MCF 10A (cell line): Measurements from ENCODE around the gene POLR3A. TPM values are rescaled to one million over a fixed set of nuclear protein-coding genes. Genes with fewer than 3 reads are reported as not detected.

Source experiments
- BruUV-seq: library from RNA; stranded (reverse); fragments of 400-500 nt; replicated peaks from 2 replicates; lab custom pipeline; 2021; lab: Mats Ljungman, UMichigan
- CTCF ChIA-PET: fragments of 300-600 bp; sonication (Branson Sonifier 250); formaldehyde crosslinking; extraction: SDS; loops from one replicate; lab custom pipeline; 2021; ENCODE audit warnings: antibody characterized with exemption, inconsistent platforms; lab: Yijun Ruan, JAX
- POLR2A ChIA-PET: fragments of 300-600, 350-650 bp; sonication (Branson Sonifier 250); formaldehyde crosslinking; extraction: SDS; loops from one replicate; lab custom pipeline; 2020; ENCODE audit warnings: antibody characterized with exemption, inconsistent platforms; lab: Yijun Ruan, JAX
- DNase-seq: peaks from one replicate; pipeline ENCODE4 v3.0.0-alpha.2; 2018; ENCODE audit not compliant: unreplicated experiment
- H3K27ac Mint-ChIP-seq: one replicate; pipeline ENCODE4 v1.8.0; 2022; ENCODE audit warnings: mild to moderate bottlenecking, low read depth, mixed read lengths; ENCODE audit not compliant: unreplicated experiment
- H3K27me3 Mint-ChIP-seq: one replicate; pipeline ENCODE4 v1.8.0; 2022; ENCODE audit warnings: mixed read lengths; ENCODE audit not compliant: insufficient read depth, unreplicated experiment
- H3K36me3 Mint-ChIP-seq: one replicate; pipeline ENCODE4 v1.8.0; 2022; ENCODE audit warnings: mild to moderate bottlenecking, moderate library complexity, mixed read lengths; ENCODE audit not compliant: insufficient read depth, unreplicated experiment
- H3K4me1 Mint-ChIP-seq: one replicate; pipeline ENCODE4 v1.8.0; 2022; ENCODE audit warnings: mixed read lengths; ENCODE audit not compliant: insufficient read depth, unreplicated experiment
- H3K4me3 Mint-ChIP-seq: one replicate; pipeline ENCODE4 v1.8.0; 2022; ENCODE audit warnings: mild to moderate bottlenecking, moderate library complexity, mixed read lengths; ENCODE audit not compliant: unreplicated experiment
- H3K9me3 Mint-ChIP-seq: one replicate; pipeline ENCODE4 v1.8.0; 2022; ENCODE audit warnings: mixed read lengths; ENCODE audit not compliant: unreplicated experiment
- intact Hi-C: fragments of 100-400 bp; cut with micrococcal nuclease; formaldehyde crosslinking; loops from 2 replicates; pipeline ENCODE4 v1.14.1; 2022
- total RNA-seq: library from RNA; stranded (reverse); gene quantifications from 2 replicates; pipeline ENCODE4 v1.2.3, GENCODE V29; 2022
- TF ChIP-seq, protein P1 (sequence below): fragments of 200-600 bp; IDR thresholded peaks from one replicate; pipeline ENCODE4 v1.8.0; 2022; ENCODE audit warnings: antibody characterized with exemption, mild to moderate bottlenecking; ENCODE audit not compliant: unreplicated experiment

POLR3A gene
- total RNA-seq, 1 experiment from 2014 or later = 19.1 TPM

DNA sequence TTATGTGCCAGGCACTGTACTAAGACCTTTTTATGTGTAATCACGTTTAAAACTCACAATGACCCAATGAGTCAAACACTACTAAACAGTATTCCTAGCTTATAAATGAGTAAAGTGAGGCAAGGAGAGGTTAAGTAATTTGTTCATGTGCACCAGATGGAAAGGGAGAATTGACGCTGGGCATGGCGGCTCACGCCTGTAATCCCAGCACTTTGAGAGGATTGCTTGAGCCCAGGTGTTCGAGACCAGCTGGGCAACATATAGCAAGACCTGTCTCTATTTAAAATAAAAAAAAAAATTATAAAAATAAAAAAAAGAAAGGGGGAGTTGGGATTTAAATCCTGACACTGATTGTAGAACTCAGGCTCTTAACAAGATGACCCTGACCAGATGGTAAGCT, 56.0 kb downstream of the POLR3A start:
- H3K36me3 Mint-ChIP-seq = peaks cover 33% of the 10 kb centered on the region
- CTCF ChIA-PET = interaction anchor here (0.6 to 2.1 kb wide), 11 partner anchors 9 to 194 kb away, joined by 3 to 13 read pairs (median 4); no protein-coding TSS in a partner anchor
- TF ChIP-seq, protein P1, sequence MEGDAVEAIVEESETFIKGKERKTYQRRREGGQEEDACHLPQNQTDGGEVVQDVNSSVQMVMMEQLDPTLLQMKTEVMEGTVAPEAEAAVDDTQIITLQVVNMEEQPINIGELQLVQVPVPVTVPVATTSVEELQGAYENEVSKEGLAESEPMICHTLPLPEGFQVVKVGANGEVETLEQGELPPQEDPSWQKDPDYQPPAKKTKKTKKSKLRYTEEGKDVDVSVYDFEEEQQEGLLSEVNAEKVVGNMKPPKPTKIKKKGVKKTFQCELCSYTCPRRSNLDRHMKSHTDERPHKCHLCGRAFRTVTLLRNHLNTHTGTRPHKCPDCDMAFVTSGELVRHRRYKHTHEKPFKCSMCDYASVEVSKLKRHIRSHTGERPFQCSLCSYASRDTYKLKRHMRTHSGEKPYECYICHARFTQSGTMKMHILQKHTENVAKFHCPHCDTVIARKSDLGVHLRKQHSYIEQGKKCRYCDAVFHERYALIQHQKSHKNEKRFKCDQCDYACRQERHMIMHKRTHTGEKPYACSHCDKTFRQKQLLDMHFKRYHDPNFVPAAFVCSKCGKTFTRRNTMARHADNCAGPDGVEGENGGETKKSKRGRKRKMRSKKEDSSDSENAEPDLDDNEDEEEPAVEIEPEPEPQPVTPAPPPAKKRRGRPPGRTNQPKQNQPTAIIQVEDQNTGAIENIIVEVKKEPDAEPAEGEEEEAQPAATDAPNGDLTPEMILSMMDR = no peak
- intact Hi-C loops = loop anchor here (5.0 kb wide), 1 partner anchor 46 kb away; the partner anchor contains the start of gene DLG5
- H3K27ac Mint-ChIP-seq = no peak overlapping the region
- H3K27me3 Mint-ChIP-seq = no peaks in the 10 kb centered on the region
- DNase-seq = no peak
- POLR2A ChIA-PET = interaction anchor here (0.6 to 3.8 kb wide), 12 partner anchors 24 to 224 kb away, joined by 3 to 15 read pairs (median 4); no protein-coding TSS in a partner anchor
- no TSS peak for BruUV-seq
- H3K4me3 Mint-ChIP-seq = no peak overlapping the region
- no peaks in the 10 kb centered on the region for H3K9me3 Mint-ChIP-seq
- H3K4me1 Mint-ChIP-seq = peaks cover 14% of the 10 kb centered on the region

DNA sequence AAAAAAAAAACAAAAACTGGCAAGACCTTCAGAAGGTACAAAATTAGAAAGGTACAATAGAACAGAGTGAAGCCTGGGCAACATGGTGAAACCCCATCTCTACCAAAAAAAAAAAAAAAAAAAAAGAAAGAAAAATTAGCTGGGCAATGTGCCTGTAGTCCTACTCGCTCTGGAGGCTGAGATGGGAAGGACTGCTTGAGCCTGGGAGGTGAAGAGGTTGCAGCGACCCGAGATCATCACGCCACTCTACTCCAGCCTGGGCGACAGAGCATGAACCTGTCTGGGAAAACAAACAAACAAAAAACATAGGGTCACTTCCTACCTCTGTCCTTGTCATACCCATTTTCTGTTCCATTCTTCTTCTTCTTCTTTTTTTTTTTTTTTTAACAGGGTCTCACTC, 57.2 kb downstream of the POLR3A start:
- Mint-ChIP-seq H3K9me3 (no peaks in the 10 kb centered on the region), H3K4me3 (no peak overlapping the region), H3K27me3 (no peaks in the 10 kb centered on the region), H3K36me3 (peaks cover 22% of the 10 kb centered on the region), H3K27ac (peak overlapping the region; percentile 49), H3K4me1 (peaks cover 14% of the 10 kb centered on the region)
- DNase-seq = no peak
- POLR2A ChIA-PET = interaction anchor here (1.1 to 3.8 kb wide), 4 partner anchors 23 to 125 kb away, joined by 3 to 15 read pairs (median 6); no protein-coding TSS in a partner anchor
- TF ChIP-seq, protein P1 = no peak
- CTCF ChIA-PET = interaction anchor here (0.9 to 1.2 kb wide), 2 partner anchors 56 to 125 kb away, joined by 4 read pairs; no protein-coding TSS in a partner anchor
- BruUV-seq = no TSS peak
- intact Hi-C loops = loop anchor here (5.0 kb wide), 1 partner anchor 45 kb away; the partner anchor contains the start of gene DLG5

DNA sequence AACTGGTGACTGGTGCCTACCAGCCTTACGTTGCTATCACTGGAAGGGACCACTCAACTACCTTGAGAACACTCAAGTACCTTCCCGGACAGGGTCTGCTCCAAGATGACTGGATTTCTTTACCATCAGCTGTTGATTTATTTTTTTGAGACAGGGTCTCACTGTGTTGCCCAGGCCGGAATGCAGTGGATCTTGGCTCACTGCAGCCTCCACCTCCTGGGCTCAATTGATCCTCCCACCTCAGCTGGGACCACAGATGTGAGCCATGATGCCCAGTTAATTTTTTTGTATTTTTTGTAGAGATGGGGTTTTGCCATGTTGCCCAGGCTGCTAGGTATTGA, 57.5 kb downstream of the POLR3A start:
- no peak for DNase-seq
- ChIA-PET POLR2A (interaction anchor here (0.7 to 3.8 kb wide), 6 partner anchors 22 to 125 kb away, joined by 3 to 15 read pairs (median 5); no protein-coding TSS in a partner anchor), CTCF (no interaction called here)
- H3K36me3 Mint-ChIP-seq = peaks cover 20% of the 10 kb centered on the region
- H3K27ac Mint-ChIP-seq = peak overlapping the region; percentile 49
- no peaks in the 10 kb centered on the region for H3K27me3 Mint-ChIP-seq
- TF ChIP-seq, protein P1 = no peak
- BruUV-seq = no TSS peak
- intact Hi-C loops = loop anchor here (2.0 to 5.0 kb wide), 2 partner anchors 23 to 44 kb away; partner anchors contain the start of gene DLG5
- H3K4me1 Mint-ChIP-seq = peaks cover 14% of the 10 kb centered on the region
- H3K9me3 Mint-ChIP-seq = no peaks in the 10 kb centered on the region
- no peak overlapping the region for H3K4me3 Mint-ChIP-seq

DNA sequence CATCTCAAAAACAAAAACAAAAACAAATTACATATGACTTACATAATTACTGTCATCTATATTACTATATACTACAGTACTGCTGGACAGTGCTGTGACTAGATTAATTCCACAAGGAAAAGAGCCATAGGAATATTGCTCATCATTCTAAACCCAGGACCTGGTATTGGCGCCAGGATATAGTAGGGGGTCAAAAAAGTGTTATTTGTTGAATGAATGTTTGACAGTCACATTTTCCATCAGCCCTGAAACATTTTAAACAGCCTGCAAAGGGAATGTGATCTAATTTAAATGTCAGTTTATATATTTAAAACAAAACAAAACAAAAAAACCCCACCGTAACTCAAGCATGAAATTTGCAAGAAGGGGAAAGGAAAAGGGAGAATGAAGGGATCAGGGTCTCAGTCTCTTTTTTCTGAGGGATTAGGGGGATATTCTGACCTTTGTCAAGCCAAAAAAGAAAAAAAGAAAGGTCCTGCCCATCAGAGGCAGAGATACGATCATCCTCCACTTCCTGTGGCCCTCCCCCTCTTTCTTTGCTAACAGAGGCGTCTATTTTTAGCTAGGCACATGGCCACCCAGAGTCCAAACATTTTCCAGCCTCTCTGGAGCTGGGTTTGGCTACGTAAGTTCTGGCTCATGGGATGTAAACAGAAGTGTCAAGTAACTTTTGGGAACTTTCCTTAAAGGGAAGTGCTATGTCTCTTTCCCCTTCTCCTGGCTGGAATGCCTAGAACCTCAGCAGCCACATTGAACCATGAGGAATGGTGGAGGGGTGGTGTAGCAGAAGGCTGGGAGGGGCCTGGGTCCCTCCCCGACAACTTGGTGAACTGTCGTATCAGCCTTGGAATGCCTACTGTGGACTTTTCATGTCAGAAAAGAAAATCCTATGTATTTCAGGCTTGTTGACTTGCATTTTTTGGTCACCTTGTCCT, 58.2 kb downstream of the POLR3A start:
- Mint-ChIP-seq H3K27me3 (no peaks in the 10 kb centered on the region), H3K4me1 (peaks cover 14% of the 10 kb centered on the region), H3K36me3 (peaks cover 16% of the 10 kb centered on the region), H3K4me3 (no peak overlapping the region), H3K27ac (peak overlapping the region; percentile 49), H3K9me3 (no peaks in the 10 kb centered on the region)
- intact Hi-C loops = loop anchor here (2.0 to 5.0 kb wide), 2 partner anchors 22 to 44 kb away; partner anchors contain the start of gene DLG5
- CTCF ChIA-PET = no interaction called here
- BruUV-seq = no TSS peak
- POLR2A ChIA-PET = interaction anchor here (0.7 to 3.8 kb wide), 8 partner anchors 13 to 124 kb away, joined by 3 to 15 read pairs (median 4); no protein-coding TSS in a partner anchor
- peak; percentile 89 for DNase-seq
- TF ChIP-seq, protein P1 = no peak
